A549 (cell line): ENCODE measurements around the gene SORBS1. TPM values are rescaled to one million over a fixed set of nuclear protein-coding genes. Genes with fewer than 3 reads are reported as not detected.
"Not testable (repeated sequence)": the region's sequence is repeated elsewhere in the genome, so short reads cannot be mapped to it uniquely, and the experiment has no call there.

Source experiments
- ATAC-seq, 2 experiments: fragments of 200-7000 bp in 1 of 2; fragments of >200 bp in 1 of 2; cut with Nextera tagmentation in 1 of 2; cut with Tn5 transposase in 1 of 2; 3 replicates each; pipeline versions ENCODE4 v1.8.0 to v1.9.1; 2018 to 2020; ENCODE audit warnings: mild to moderate bottlenecking in 1 of 2, moderate library complexity in 1 of 2
- CTCF ChIA-PET: fragments of 300-600 bp; sonication (Branson Sonifier 250); formaldehyde crosslinking; extraction: SDS; loops from one replicate; lab custom pipeline; 2021; ENCODE audit warnings: antibody characterized with exemption, inconsistent platforms; lab: Yijun Ruan, JAX
- POLR2A ChIA-PET: fragments of 350-600 bp; formaldehyde crosslinking; extraction: SDS; loops from one replicate; lab custom pipeline; 2021; ENCODE audit warnings: antibody characterized with exemption, inconsistent platforms; lab: Yijun Ruan, JAX
- DNase-seq, 2 experiments: peaks; one replicate each; pipeline versions ENCODE4 v3.0.0 to v3.0.0-alpha.2; 2011 to 2016; ENCODE audit warnings: low read depth in 1 of 2, low spot score in 1 of 2
- FAIRE-seq: peaks from 2 replicates; lab custom pipeline; 2011; peaks lifted over from hg19 to GRCh38; lab: Jason Lieb, UNC
- H3K27ac ChIP-seq, 2 experiments: fragments of >200 bp; sonication (Bioruptor Twin); formaldehyde crosslinking; 3 replicates each; pipeline ENCODE4 v1.5.1; 2016 to 2017
- H3K4me1 ChIP-seq: fragments of >200 bp; sonication (Bioruptor Twin); formaldehyde crosslinking; 3 replicates; pipeline ENCODE4 v1.6.1; 2016
- H3K4me2 ChIP-seq: fragments of >200 bp; sonication (Bioruptor Twin); formaldehyde crosslinking; 3 replicates; pipeline ENCODE4 v1.6.1; 2016
- H3K4me3 ChIP-seq: fragments of >200 bp; sonication (Bioruptor Twin); formaldehyde crosslinking; 3 replicates; pipeline ENCODE4 v1.5.1; 2016
- H3K9me3 ChIP-seq: fragments of >200 bp; sonication (Bioruptor Twin); formaldehyde crosslinking; 3 replicates; pipeline ENCODE4 v1.6.1; 2016
- CBX8 ChIP-seq: fragments of 200-600 bp; sonication (generic); IDR thresholded peaks from 2 replicates; pipeline ENCODE4 v1.6.1; 2016
- CEBPB ChIP-seq, 2 experiments: fragments of >200 bp in 1 of 2; sonication (Bioruptor Twin) in 1 of 2; formaldehyde crosslinking in 1 of 2; IDR thresholded peaks; 2 replicates each; pipeline ENCODE4 v1.6.1; 2012 to 2016
- CHD2 ChIP-seq: fragments of 150-350 bp; IDR thresholded peaks from 2 replicates; pipeline ENCODE4 v1.6.1; 2014; ENCODE audit warnings: low read length; ENCODE audit not compliant: partially characterized antibody
- HOXB13 ChIP-seq: fragments of 250-450 bp; sonication (Bioruptor Pico); IDR thresholded peaks from 2 replicates; pipeline ENCODE4 v1.5.0; 2020; ENCODE audit warnings: low read depth, mild to moderate bottlenecking, moderate library complexity
- HOXB5 ChIP-seq: fragments of 250-450 bp; sonication (Bioruptor Pico); IDR thresholded peaks from 2 replicates; pipeline ENCODE4 v1.5.0; 2020; ENCODE audit warnings: mild to moderate bottlenecking, moderate library complexity
- KDM5A ChIP-seq: fragments of 200-600 bp; sonication (generic); IDR thresholded peaks from 2 replicates; pipeline ENCODE4 v1.6.1; 2016; ENCODE audit warnings: antibody characterized with exemption, mild to moderate bottlenecking
- MAX ChIP-seq: IDR thresholded peaks from 2 replicates; pipeline ENCODE4 v1.6.1; 2012
- POLR2AphosphoS2 ChIP-seq: conservative IDR thresholded peaks from 2 replicates; pipeline ENCODE4 v1.6.1; 2012; ENCODE audit warnings: low read length, improper control_type of control experiment, inconsistent platforms
- RAD21 ChIP-seq, 2 experiments: fragments of >200 bp in 1 of 2; sonication (Bioruptor Twin) in 1 of 2; formaldehyde crosslinking in 1 of 2; IDR thresholded peaks in 1 of 2; conservative IDR thresholded peaks in 1 of 2; 2 replicates in 1 of 2; 3 replicates in 1 of 2; pipeline ENCODE4 v1.6.1; 2012 to 2018; ENCODE audit warnings: inconsistent platforms in 1 of 2
- RCOR1 ChIP-seq: fragments of 150-350 bp; IDR thresholded peaks from 2 replicates; pipeline ENCODE4 v1.6.1; 2014; ENCODE audit warnings: antibody characterized with exemption, low read length, low read depth
- RFX5 ChIP-seq: fragments of 450-650 bp; IDR thresholded peaks from 2 replicates; pipeline ENCODE4 v1.7.1; 2014; ENCODE audit warnings: antibody characterized with exemption, mild to moderate bottlenecking, moderate library complexity
- ZNF302 ChIP-seq: fragments of 250-450 bp; sonication (Bioruptor Pico); IDR thresholded peaks from 2 replicates; pipeline ENCODE4 v1.9.0; 2021; ENCODE audit warnings: inconsistent platforms, mild to moderate bottlenecking, moderate library complexity
- WGBS: methylation state at CpG from one replicate; pipeline ENCODE4 v1.1.6; 2017; ENCODE audit errors: missing lambda C conversion rate; 5-methylcytosine and 5-hydroxymethylcytosine counted together
- polyA plus RNA-seq, 4 experiments: library from polyadenylated mRNA; depleted of rRNA in 3 of 4; stranded (reverse); fragments of >200 nt; fragmentation: RNase III in 1 of 4; extraction: RNeasy Plus Mini Kit Qiagen cat#74134 plus additional on column Dnase treatment in 1 of 4; gene quantifications; 2 replicates in 3 of 4; 3 replicates in 1 of 4; pipeline ENCODE4 v1.2.3, GENCODE V29; 2011 to 2017
- TF ChIP-seq, protein P1 (sequence below): fragments of 200-600 bp; sonication (generic); IDR thresholded peaks from 2 replicates; pipeline ENCODE4 v1.6.1; 2016; ENCODE audit warnings: antibody characterized with exemption, mild to moderate bottlenecking, moderate library complexity
- TF ChIP-seq, protein P2 (sequence below): fragments of 450-650 bp; IDR thresholded peaks from 2 replicates; pipeline ENCODE4 v1.6.1; 2014; ENCODE audit warnings: antibody characterized with exemption

SORBS1 gene
- polyA plus RNA-seq, 2 of the 4 experiments (the other 2 are of a cell fraction) = 0.39 to 0.80 TPM

GRCh38 chr10:95350219-95350829 is 210.8 kb downstream of the SORBS1 start:
- TF ChIP-seq CEBPB (IDR thresholded peaks at IDR 0.05) (peak; percentile 81 to 89), HOXB13 (no peak), ZNF302 (no peak)
- TF ChIP-seq, protein P1, sequence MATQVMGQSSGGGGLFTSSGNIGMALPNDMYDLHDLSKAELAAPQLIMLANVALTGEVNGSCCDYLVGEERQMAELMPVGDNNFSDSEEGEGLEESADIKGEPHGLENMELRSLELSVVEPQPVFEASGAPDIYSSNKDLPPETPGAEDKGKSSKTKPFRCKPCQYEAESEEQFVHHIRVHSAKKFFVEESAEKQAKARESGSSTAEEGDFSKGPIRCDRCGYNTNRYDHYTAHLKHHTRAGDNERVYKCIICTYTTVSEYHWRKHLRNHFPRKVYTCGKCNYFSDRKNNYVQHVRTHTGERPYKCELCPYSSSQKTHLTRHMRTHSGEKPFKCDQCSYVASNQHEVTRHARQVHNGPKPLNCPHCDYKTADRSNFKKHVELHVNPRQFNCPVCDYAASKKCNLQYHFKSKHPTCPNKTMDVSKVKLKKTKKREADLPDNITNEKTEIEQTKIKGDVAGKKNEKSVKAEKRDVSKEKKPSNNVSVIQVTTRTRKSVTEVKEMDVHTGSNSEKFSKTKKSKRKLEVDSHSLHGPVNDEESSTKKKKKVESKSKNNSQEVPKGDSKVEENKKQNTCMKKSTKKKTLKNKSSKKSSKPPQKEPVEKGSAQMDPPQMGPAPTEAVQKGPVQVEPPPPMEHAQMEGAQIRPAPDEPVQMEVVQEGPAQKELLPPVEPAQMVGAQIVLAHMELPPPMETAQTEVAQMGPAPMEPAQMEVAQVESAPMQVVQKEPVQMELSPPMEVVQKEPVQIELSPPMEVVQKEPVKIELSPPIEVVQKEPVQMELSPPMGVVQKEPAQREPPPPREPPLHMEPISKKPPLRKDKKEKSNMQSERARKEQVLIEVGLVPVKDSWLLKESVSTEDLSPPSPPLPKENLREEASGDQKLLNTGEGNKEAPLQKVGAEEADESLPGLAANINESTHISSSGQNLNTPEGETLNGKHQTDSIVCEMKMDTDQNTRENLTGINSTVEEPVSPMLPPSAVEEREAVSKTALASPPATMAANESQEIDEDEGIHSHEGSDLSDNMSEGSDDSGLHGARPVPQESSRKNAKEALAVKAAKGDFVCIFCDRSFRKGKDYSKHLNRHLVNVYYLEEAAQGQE = no peak
- TF ChIP-seq, all 56 proteins: peak for 1
- H3K4me3 ChIP-seq = no peak overlapping the region
- H3K9me3 ChIP-seq = no peaks in the 10 kb centered on the region
- H3K27ac ChIP-seq = peak overlapping the region in 1 of 2 experiments; percentile 49; a peak in 3 of 6 replicates
- 62% methylated on average over 6 of the region's 6 CpGs for WGBS
- H3K4me2 ChIP-seq = peak overlapping the region; percentile 49
- peaks cover 32% of the 10 kb centered on the region for H3K4me1 ChIP-seq
- DNase-seq = no peak
- POLR2A ChIA-PET = no interaction called here
- no peak for FAIRE-seq
- CTCF ChIA-PET = interaction anchor here (0.7 to 12.9 kb wide), 7 partner anchors 11 to 166 kb away, joined by 3 to 119 read pairs (median 6); no protein-coding TSS in a partner anchor
- no peak for ATAC-seq

- CTCF ChIA-PET = interaction anchor here (0.9 to 12.9 kb wide), 6 partner anchors 10 to 104 kb away, joined by 3 to 119 read pairs (median 4); no protein-coding TSS in a partner anchor
- FAIRE-seq, H3K4me3 ChIP-seq, H3K9me3 ChIP-seq, ATAC-seq, POLR2A ChIA-PET, DNase-seq: not testable (repeated sequence)
- peak overlapping the region in 1 of 2 experiments; percentile 35; a peak in 1 of 6 replicates for H3K27ac ChIP-seq
- H3K4me1 ChIP-seq = peaks cover 32% of the 10 kb centered on the region
- 86% methylated on average over 7 of the region's 7 CpGs for WGBS
- peak overlapping the region; percentile 8; the same call in 1 of the 3 replicates for H3K4me2 ChIP-seq
Measured at GRCh38 chr10:95347402-95347766, 213.8 kb downstream of the SORBS1 start.

GRCh38 chr10:95346715-95347401 is 214.3 kb downstream of the SORBS1 start:
- H3K4me1 ChIP-seq = peaks cover 32% of the 10 kb centered on the region

More at GRCh38 chr10:95346715-95347401, 214.3 kb downstream of the SORBS1 start:
- no peak for FAIRE-seq
- ATAC-seq = peak in 1 of 2 experiments; percentile 34; a peak in 3 of 6 replicates
- peak overlapping the region; percentile 8; the same call in 1 of the 3 replicates for H3K4me2 ChIP-seq
- 81% methylated on average over 2 of the region's 2 CpGs for WGBS
- H3K9me3 ChIP-seq = no peaks in the 10 kb centered on the region
- CTCF ChIA-PET = interaction anchor here (0.9 to 12.9 kb wide), 7 partner anchors 10 to 104 kb away, joined by 3 to 119 read pairs (median 6); no protein-coding TSS in a partner anchor
- no peak overlapping the region for H3K4me3 ChIP-seq
- peak in 1 of 2 experiments; percentile 15 for DNase-seq
- POLR2A ChIA-PET = no interaction called here
- TF ChIP-seq POLR2AphosphoS2 (no peak), KDM5A (no peak), CHD2 (no peak), RAD21 (conservative IDR thresholded peaks at IDR 0.05 in 1 of 2, IDR thresholded peaks at IDR 0.05 in 1 of 2) (no peak), RCOR1 (no peak), CBX8 (no peak), RFX5 (no peak), HOXB5 (CRISPR knock-in tag) (no peak), MAX (no peak)
- TF ChIP-seq, protein P1 = no peak
- TF ChIP-seq, protein P2, sequence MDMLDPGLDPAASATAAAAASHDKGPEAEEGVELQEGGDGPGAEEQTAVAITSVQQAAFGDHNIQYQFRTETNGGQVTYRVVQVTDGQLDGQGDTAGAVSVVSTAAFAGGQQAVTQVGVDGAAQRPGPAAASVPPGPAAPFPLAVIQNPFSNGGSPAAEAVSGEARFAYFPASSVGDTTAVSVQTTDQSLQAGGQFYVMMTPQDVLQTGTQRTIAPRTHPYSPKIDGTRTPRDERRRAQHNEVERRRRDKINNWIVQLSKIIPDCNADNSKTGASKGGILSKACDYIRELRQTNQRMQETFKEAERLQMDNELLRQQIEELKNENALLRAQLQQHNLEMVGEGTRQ = no peak
- TF ChIP-seq, all 56 proteins: peak for 0
- H3K27ac ChIP-seq = peak overlapping the region in 1 of 2 experiments; percentile 38; a peak in 2 of 6 replicates
